ENCODE results near the gene NPAS2. TPM values are rescaled to one million over a fixed set of nuclear protein-coding genes. Genes with fewer than 3 reads are reported as not detected.
A peak's percentile ranks its signal among the peaks of the same experiment; 100 is the strongest.

Gene NPAS2
- total and polyA plus RNA-seq, 2 of the 8 experiments (the other 6 are each of a cell fraction or from before 2014, with no cell fraction given) = 1.8 to 1.9 TPM

- Histone ChIP-seq H3K9ac (replicated peaks in 1 of 4; ENCODE audit: extremely low read depth in 1 of 4, low read depth in 3 of 4, low read length in 3 of 4) (no peak overlapping the region), H3K79me2 (ENCODE audit: control insufficient read depth in 1 of 2, insufficient read depth in 2 of 2, low read length in 2 of 2) (no peaks in the 10 kb centered on the region), H3K18ac (ENCODE audit: extremely low read depth, low read length) (no peak overlapping the region), H3K27me3 (replicated peaks in 1 of 4; ENCODE audit: control insufficient read depth in 3 of 4, extremely low read depth in 1 of 4, insufficient read depth in 3 of 4, low read length in 3 of 4) (no peaks in the 10 kb centered on the region), H4K8ac (ENCODE audit: extremely low read depth, insufficient read depth, low read length) (no peak overlapping the region), H2AFZ (ENCODE audit: low read length) (no peak overlapping the region), H3K23ac (ENCODE audit: insufficient read length) (no peak overlapping the region), H4K20me1 (replicated peaks in 1 of 2; ENCODE audit: control insufficient read depth in 1 of 2, insufficient read depth in 2 of 2, low read length in 2 of 2) (no peaks in the 10 kb centered on the region), H2BK20ac (ENCODE audit: low read length) (no peak overlapping the region), H2BK15ac (ENCODE audit: low read length) (0 out of 2 replicates have a peak overlapping the region, but pooled peaks have one; percentile 29), H3K4ac (replicated peaks; ENCODE audit: insufficient read length, low read depth, low read length) (no peak overlapping the region), H3K23me2 (ENCODE audit: low read depth, low read length) (no peaks in the 10 kb centered on the region), H3K79me1 (ENCODE audit: low read depth, low read length) (no peaks in the 10 kb centered on the region), H3K27ac (ENCODE audit: low read depth, low read length) (no peak overlapping the region), H3K4me1 (replicated peaks in 1 of 4; ENCODE audit: control insufficient read depth in 3 of 4, insufficient read depth in 4 of 4, low read length in 3 of 4) (no peaks in the 10 kb centered on the region; a peak in 1 of 7 replicates), H4K5ac (ENCODE audit: insufficient read length, low read depth, low read length) (no peak overlapping the region), H3K56ac (replicated peaks; ENCODE audit: insufficient read length, low read depth, low read length) (no peak overlapping the region), H3K4me3 (ENCODE audit: extremely low read depth in 1 of 4, insufficient read depth in 2 of 4, low read depth in 3 of 4, low read length in 4 of 4) (no peak overlapping the region), H3K36me3 (ENCODE audit: control insufficient read depth in 2 of 4, insufficient read depth in 4 of 4, low read length in 3 of 4) (no peaks in the 10 kb centered on the region), H3K4me2 (ENCODE audit: insufficient read depth in 1 of 2, low read depth in 2 of 2, low read length in 2 of 2) (no peak overlapping the region), H2BK5ac (ENCODE audit: low read depth, low read length) (no peak overlapping the region), H2BK12ac (ENCODE audit: low read depth, low read length) (no peak overlapping the region), H4K91ac (replicated peaks; ENCODE audit: insufficient read length, low read length) (no peak overlapping the region), H3K9me3 (ENCODE audit: insufficient read depth in 2 of 2, low read depth in 1 of 2, low read length in 1 of 2) (no peaks in the 10 kb centered on the region), H2AK5ac (ENCODE audit: low read depth, low read length) (no peak overlapping the region), H3K14ac (ENCODE audit: insufficient read length) (no peak overlapping the region), H2BK120ac (replicated peaks; ENCODE audit: low read depth, low read length) (no peak overlapping the region)
- TF ChIP-seq PHF8 (conservative IDR thresholded peaks at IDR 0.05; ENCODE audit: low read depth, low read length) = no peak
- TF ChIP-seq GTF2F1 (IDR thresholded peaks at IDR 0.05; ENCODE audit: borderline replicate concordance, low read depth, low read length) = no peak
- no peak for TF ChIP-seq TAF7 (optimal IDR thresholded peaks at IDR 0.05; ENCODE audit: borderline replicate concordance, low read depth, low read length)
- TF ChIP-seq KDM5A (IDR thresholded peaks at IDR 0.05; ENCODE audit: low read length) = no peak
- TF ChIP-seq RFX5 (IDR thresholded peaks at IDR 0.05; ENCODE audit: borderline replicate concordance, low read depth, low read length) = no peak
- no peak for TF ChIP-seq POLR2A (IDR thresholded peaks at IDR 0.05; ENCODE audit: control extremely low read depth in 1 of 2, low read depth in 2 of 2, low read length in 2 of 2)
- 93% methylated on average over 1 of the region's 1 CpG; no CpG with 5 or more reads in 1 of the 2 experiments for WGBS, 2 experiments (ENCODE audit: extremely low coverage in 1 of 2, insufficient coverage in 1 of 2, insufficient read length in 1 of 2, insufficient replicate concordance in 2 of 2, low coverage in 1 of 2, low lambda C conversion rate in 2 of 2, missing lambda C conversion rate in 1 of 2)
- DNase-seq (ENCODE audit: low read depth in 1 of 2, low spot score in 2 of 2) (no peak), FAIRE-seq (no peak)
- ChIA-PET POLR2A (ENCODE audit: partially characterized antibody) (interaction anchor here (1.1 kb wide), 1 partner anchor 78 kb away, joined by 4 read pairs; the partner anchor contains the start of gene RPL31), CTCF (ENCODE audit: partially characterized antibody) (interaction anchor here (0.9 to 1.5 kb wide), 3 partner anchors 11 to 19 kb away, joined by 3 to 4 read pairs (median 3); no protein-coding TSS in a partner anchor)
Observed at GRCh38 chr2:100924122-100924519, 104.2 kb downstream of the NPAS2 start.

All from H1 (cell line).